AG08395 (cell line): ENCODE results near the gene TUBB8.
"Not testable (repeated sequence)": the region's sequence is repeated elsewhere in the genome, so short reads cannot be mapped to it uniquely, and the experiment has no call there.

Experiments used
- DNase-seq: peaks from one replicate; pipeline ENCODE4 v3.0.0; 2012; ENCODE audit warnings: mixed read lengths, low spot score

Gene TUBB8

DNA sequence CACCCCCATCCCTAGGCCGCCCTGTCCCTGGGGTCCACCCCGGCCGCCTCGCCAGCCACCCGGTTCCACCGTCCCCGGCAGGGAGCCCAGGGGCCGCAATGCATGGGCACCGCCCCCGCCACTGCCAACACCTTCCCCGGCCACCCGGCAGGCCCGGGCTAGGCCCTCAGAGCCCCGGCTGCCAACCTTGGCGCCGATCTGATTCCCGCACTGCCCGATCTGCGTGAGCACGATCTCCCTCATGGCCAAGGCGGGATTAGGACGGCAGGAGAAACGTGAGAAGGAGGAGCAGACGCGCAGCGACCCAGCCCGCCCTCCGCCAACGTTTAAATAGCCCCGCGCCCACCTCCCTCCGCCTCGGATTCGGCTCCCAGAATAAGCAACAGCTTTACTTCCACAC, at the start of gene TUBB8:
TSS of gene TUBB8 (minus strand) at position 301 of the 400 bp plus-strand sequence. CDS start at position 243, 58 bp downstream.
- no peak for DNase-seq

DNA sequence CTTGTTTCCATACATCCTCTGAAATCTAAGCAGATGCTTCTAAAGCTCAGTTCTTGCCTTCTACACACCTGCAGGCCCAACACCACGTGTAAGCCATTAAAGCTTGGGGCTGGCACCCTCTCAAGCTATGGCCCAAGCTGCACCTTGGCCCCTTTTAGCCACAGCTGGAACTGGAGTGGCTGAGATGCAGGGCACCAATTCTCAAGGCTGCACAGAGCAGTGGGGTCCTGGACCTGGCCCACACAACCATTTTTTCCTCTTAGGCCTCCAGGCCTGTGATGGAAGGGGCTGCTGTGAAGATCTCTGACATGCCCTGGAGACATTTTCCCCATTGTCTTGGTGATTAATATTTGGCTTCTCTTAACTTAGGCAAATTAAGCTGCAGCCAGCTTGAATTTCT, 47.4 kb upstream of the TUBB8 start:
- no peak for DNase-seq

DNA sequence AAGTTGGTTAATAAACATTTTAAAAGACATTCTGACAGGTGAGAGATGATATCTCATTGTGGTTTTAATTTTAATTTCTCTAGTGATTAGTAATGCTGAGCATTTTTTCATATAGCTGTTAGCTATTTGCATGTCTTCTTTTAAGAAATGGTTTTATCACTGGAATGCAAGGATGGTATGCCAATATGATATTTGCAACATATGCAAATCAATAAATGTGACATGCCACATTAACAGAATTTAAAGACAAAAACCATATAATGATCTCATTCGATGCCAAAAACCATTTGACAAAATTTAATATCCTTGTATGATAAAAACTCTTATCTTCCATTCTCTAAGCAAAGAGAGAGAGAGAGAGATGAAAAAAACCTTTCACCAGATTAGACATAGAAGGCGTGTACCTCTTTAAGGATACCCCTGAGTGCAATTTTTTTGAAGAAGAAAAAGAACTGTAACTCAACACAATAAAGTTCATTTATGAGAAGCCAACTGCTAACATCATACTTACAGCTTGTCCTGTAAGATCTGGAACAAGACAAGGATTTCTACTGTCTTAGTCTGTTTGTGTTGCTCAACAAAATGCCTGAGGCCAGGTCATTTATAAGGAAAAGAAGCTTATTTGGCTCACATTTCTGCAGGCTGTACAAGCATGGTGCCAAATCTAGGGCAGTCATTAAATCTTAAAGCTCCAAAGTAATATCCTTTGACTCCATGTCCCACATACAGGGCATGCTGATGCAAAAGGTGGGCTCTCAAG, 46.4 kb upstream of the TUBB8 start:
- DNase-seq = no peak

DNA sequence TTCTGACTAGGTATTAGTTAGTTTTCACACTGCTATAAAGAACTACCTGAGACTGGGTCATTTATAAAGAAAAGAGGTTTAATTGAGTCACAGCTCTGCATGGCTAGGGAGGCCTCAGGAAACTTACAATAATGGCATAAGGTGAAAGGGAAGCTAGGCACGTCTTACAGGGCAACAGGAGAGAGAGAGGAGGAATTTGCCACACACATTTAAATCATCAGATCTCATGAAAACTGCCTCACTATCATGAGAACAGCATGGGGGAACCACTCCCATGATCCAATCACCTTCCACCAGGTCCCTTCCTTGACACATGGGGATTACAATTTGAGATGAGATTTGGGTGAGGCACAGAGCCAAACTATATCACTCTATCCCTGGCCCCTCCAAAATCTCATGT, 45.5 kb upstream of the TUBB8 start:
- no peak for DNase-seq

DNA sequence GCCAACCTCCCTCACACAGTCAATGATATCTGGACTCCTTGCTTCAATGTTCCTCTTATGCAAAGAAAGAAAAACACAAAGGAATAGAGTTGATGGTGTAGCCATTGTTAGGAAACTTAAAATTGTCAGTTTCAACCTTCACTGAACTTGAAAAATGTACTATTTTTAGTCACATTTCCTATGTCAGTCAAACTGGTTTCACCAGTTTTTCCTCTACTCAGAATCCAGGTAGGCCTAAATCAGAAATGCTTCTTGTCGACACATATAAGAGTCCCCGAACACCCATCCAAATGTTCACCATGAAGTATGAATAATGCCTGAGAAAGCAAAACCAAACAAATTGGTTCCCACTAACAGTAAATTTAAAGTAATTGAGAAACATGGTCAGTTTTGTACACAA, 43.8 kb upstream of the TUBB8 start:
- DNase-seq = no peak

DNA sequence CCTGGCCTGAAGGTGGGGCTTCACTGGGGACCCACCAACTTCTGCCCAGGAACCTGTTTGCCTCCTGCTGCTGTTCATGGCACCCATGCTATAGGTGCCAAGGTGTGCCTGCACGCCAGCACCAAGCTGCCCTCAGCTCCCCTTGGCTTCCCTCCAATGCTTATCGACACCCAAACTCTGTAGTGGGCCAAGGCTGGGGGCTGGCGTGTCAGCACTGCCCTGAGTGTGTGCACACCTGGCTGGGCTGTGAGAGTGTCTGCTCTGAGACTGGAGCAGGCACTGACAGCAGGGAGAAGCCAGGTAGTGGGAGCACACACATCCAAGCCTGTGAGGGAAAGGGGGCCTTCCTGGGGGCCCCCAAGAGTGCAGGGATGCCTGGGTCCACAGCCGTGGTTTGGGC, 43.1 kb upstream of the TUBB8 start:
- no peak for DNase-seq

DNA sequence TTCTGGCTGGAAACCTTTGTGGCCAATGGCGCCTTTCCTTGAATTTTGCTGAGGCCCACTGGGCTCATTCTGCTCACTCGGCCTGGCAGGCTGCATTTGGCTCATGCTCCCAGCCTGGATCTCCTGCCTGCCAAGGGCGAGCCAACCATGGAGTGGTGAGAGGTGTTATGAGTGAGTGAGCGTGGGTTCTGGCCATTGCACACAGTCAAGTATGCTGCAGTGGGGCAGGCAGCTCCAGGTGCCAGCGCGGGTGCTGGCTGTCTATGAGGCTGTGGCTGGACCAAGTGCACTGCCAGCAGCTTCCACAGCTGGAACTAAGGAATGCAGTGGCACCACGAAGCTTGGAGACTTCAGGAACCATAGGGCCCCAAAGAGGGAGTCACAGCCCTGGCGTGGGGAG, 42.2 kb upstream of the TUBB8 start:
- DNase-seq = no peak

DNA sequence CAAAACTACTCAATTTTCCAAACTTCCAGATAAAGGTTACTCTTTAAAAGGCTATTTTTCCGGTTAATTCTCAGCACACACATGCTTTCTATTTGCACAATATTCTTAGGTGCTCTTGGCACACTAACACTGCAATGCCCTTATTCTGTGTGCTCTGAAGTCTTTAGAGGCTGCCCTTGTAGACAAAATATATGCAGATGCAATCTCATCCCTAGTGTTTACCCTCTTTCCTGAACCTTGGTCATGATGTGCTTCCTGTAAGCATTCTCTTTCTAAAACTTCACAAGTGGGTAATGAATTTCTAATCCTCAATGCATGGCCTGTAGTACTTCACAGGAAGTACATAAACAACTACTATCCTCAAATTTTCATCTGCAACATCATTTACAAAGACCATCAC, 41.1 kb upstream of the TUBB8 start:
- DNase-seq = no peak

DNA sequence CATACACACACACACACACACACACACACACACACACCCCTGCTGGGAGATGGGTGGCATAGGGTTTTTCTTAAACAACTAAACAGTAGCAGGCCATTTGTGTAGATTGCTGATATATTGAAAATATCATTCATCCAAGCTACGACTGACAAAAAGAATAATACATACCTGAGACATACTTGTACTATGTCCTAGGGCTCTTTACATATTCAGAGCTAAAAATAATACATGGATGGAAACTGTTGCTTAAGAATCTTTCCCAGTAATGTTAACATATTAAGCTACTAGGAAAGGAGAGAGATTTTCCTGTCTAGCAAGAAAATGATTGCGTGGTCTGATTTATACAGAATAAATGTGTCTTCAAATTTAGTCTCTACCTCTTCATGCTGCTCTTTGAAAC, 40.2 kb upstream of the TUBB8 start:
- no peak for DNase-seq

DNA sequence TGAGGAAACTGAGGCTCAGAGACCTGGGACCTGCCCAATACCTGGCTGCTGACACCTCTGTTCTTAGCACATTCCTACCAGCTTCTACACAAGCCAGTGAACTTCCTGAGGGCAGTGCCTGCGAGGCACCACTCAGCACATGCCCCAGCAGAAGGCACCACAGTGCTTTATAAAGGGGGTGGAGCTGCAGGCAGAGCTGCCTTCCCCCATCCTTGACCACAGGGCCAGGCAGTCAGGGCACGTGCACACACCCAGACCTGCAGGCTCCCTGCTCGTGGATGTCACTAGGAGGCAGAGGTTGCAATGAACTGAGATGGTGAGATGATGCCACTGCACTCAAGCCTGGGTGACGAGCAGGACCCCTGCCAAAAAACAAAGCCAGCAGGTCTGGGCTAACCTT, 39.2 kb upstream of the TUBB8 start:
- no peak for DNase-seq

DNA sequence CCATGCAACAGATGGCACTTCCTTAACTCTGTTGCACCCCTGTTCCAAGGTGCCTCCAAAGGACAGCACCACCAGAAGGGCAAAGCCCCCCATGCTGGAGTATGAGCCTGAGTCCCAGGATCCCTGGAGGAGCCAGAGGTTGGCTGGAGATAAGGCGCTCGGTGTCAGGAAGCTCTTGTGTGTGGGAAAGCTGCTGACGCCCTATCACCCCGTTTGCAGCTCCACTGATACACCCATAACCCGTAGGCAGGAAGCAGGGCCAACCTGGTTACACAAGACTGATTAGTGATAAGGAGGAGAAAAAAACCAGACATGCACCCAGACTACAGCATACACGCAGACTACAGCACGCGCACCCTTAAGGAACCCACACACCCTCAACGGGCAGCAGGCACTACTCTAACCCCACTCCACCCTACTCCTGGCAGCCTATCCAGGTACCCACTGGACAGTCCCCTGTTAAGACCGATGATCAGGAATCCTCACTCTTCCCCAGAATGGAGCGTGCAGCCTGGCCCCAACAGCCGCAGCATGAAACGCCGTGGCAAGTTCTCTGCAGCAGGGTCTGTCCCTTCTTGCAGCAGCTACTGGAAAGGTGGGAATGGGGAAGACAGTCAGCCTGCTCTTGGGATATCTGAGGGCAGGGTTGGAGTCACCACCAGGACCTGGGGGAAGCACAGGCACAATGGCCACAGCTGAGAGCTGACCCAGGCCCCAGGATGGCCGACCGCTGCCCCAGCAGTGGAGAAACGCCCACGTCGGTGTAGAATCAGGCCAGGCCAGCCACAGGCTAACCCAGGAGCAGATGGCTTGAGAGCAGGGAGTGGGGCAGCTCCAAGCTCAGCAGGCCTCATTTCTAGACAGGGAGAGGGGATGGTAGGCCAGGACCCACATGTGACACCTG, 38.3 kb upstream of the TUBB8 start:
- no peak for DNase-seq

DNA sequence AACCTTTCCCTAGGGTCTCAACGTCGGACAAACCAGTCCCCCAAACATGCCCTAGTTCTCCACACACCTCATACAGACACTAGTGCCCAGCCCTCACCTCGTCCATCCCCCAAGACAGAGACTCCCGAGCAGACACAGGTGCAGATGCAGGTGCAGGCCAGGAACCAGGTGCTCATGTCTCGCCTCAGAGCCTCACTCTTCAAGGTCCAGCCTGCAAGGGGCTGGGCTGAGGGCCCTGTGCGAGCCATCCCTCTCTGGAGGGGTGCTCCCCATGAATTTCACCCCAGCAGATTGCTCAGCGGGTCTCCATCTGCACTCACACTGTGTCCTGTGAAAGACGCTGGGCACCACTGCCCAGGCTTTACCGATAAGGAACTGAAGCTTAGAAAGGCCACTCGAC, 36.9 kb upstream of the TUBB8 start:
- DNase-seq = no peak

DNA sequence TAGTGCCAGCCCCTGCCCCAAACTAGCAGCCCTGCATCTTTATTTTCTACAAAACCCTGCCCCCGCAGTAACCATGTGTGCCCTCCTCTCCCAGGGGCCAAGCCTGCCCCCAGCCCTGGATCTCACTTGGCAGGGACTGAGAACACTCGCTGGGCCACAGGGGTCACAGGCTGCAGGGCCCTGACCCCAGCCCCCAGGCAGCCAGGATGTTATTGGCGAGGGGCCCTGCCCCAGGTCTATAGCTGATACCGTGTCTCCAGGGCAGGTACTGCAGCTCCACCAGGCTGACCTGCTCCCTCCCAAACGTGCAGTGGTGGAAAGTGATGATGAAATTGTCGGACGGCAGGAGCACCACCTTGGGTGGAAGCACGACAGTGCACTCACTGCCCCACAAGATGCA, 35.9 kb upstream of the TUBB8 start:
- DNase-seq = no peak

DNA sequence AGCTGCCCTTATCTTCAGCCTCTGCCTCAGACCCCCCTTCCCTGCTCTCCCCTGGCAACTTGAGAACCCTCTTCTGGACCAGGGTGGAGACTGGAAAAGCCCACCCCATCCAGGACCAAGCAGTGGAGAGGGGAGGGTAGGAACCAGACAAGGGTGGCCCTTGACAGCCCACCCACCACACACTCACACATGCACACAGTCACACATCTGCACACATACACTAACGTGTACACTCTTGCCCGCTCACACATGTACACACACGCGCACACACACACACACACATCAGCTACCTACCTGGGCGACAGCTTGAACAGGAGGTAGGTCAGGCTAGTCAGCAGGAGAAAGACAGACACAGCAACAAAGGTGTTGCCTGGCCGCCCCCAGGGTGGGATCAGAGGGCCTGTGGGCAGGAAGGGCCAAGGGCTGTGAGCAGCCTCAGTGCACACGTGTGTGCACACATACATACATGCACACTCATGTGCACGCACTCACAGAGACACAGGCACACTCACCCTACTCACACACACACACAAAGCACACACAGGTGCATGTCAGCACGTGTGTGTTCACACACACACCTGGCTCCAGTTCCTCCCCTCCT, 34.9 kb upstream of the TUBB8 start:
- DNase-seq = no peak

DNA sequence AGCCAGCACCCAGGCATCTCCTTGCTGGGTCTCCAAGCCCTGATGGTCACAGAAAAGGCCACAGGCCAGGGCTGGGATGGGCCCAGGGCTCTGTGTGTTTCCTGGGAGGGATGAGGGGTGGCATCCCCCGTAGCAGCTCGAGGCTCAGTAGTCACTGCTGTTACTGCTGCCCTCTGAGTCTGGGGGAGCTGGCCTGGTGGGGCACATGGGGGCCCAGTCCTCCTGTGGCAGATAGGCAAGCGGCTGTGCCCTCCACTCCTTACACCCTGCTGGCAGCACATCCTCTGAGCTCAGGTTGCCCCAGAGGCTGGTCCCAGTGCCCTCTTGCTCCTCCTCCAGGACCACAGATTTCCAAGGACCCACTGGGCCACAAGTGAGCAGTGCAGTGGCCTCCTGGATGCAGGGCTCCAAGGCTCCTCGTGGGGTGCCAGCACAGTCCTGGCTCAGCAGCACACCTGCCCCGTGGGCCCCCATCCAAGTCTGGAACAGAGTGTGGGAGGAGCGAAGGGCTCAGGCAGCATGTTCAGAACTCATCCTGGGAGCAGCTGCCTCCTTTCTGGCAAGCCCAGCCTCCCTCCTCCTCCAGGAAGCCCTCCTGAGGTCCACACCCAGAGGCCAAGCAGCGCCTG, 31.5 kb upstream of the TUBB8 start:
- no peak for DNase-seq

DNA sequence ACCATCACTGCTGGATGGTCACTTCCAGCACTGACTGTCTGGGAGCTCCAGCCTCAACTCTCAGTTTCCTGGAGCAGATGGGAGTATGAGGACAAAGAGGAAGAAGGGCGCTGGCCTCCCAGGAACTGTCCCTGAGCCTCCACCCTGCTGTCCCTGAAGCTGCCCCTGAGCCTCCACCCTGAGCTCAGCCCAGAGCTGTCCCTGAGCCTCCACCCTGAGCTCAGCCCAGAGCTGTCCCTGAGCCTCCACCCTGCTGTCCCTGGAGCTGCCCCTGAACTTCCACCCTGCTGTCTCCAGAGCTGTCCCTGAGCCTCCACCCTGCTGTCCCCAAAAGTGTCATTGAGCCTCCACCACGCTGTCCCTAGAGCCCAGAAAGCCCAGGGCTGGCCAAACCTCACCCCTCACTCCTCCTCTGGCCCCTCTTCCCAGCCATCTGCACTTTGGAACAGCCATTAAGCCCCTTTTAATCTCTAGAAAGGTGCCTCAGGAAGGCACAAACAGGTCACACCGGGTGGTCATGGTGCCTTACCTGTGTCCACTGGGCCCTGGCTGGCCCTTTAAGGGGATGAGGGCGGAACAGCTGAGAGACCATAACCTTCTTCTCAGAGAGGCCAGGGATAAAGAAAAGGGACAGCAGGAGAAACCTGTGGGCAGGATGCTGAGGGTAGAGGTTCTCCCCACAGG, 30.6 kb upstream of the TUBB8 start:
- no peak for DNase-seq

DNA sequence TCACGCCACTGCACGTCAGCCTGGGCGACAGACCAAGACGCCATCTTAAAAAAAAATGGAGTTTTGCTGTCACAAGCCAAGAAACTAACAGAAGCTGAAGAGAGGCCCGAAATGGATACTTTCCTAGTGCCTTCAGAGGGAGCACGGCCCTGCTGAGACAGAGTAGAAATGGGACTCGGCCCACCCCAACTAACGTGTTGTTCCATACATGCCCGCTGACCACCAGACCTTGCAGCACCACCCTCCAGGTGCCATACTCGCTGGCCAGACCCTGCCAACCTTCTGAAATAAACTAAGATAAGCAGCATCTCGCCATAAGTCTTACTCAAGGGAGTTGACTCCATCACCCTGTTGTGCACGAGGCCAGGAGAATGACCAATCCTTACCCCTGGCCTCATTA, 29.5 kb upstream of the TUBB8 start:
- DNase-seq = no peak

DNA sequence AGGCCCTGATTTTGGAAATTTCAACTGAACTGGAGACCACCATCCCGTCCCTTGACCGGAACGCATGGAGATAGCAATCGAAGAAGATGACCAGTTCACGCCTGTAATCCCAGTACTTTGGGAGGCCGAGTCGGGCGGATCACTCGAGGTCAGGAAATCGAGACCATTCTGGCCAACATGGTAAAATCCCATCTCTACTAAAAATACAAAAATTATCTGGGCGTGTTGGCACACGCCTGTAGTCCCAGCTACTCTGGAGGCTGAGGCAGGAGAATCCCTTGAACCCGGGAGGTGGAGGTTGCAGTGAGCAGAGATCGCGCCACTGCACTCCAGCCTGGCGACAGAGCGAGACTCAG, 25.1 kb upstream of the TUBB8 start:
- DNase-seq = not testable (repeated sequence)

DNA sequence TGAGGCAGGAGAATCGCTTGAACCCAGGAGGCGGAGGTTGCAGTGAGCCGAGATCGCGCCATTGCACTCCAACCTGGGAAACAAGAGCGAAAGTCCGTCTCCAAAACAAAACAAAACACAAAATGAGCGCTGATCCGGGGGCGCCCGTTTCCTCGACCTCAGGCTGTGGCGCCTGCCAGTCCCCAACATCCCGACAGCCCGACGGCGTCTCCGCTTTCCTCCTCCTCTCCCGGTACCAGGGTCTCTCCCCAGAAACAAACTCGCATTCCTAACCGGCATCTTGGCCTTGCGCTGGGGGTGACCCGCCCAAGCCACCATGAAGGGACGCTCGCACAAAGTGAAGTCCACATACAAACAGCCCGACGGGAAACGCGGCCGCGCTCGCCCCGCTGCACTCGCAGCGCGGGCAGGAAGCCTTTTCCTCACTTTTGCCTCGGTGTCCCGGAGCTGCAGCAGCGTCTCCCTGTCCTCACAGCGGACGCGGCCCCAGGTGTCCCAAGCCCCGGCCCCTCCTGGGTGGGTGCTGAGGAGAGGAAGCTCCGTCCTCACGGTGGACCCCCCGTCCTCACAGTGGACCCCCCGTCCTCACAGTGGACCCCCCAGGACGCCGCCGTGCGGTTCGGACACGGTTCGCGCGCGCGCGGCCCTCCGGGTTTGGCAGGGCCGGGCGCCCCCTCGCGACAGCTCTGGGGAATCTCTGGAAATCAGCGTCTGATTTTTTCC, 24.6 kb upstream of the TUBB8 start:
- DNase-seq = peak; percentile 24

DNA sequence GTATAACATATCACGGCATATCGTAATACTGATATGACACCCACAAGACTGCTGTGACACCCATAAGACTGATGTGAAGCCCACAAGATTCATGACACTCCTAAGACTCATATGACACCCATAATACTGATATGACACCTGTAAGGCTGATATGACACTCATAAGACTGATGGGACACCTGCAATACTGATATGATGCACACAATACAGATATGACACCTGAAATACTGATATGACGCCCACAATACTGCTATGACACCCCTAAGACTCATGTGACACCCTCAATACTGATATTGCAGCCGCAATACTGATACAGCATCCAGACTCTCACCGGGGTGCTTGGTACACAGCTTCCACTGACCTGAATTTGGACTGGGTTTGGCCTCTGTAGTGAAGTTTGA, 19.1 kb upstream of the TUBB8 start:
- not testable (repeated sequence) for DNase-seq

DNA sequence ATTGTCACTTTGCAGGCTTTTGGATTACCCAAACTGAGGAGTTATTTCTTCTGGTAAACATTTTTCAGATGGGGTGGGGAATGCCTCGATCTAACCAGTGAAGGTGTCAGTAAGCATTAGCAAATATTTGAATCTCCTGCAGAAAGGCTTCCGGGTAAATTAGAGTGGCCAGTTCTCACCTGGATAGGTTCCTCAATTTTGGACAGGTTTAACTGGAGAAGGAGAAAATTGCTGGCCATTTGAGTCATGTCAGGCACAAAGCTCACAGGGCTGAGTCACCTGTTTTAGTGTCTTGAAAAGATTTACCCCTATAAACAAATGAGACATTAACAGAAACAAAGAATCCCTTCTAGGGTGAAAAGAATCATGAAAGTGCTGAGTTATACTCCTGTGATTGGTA, 830 bp upstream of the TUBB8 start:
- not testable (repeated sequence) for DNase-seq
